K562 (cell line): ENCODE measurements around the gene SPTY2D1. TPM values are rescaled to one million over a fixed set of nuclear protein-coding genes. Genes with fewer than 3 reads are reported as not detected.

Source experiments
- ATAC-seq: fragments of 200-7000 bp; cut with Tn5 transposase; 3 replicates; pipeline ENCODE4 v1.9.1; 2020; ENCODE audit warnings: moderate library complexity
- BruUV-seq: library from RNA; stranded (reverse); fragments of 400-500 nt; replicated peaks from 2 replicates; lab custom pipeline; 2021; lab: Mats Ljungman, UMichigan
- CTCF ChIA-PET: fragments of 300-600 bp; formaldehyde crosslinking; extraction: SDS; loops from one replicate; lab custom pipeline; 2021; ENCODE audit warnings: low intra/inter-chr PET ratio; lab: Yijun Ruan, JAX
- POLR2A ChIA-PET: fragments of 300-600, 350-650 bp; sonication (Branson Sonifier 250); formaldehyde crosslinking; extraction: SDS; loops from one replicate; lab custom pipeline; 2021; ENCODE audit warnings: antibody characterized with exemption, inconsistent platforms; lab: Yijun Ruan, JAX
- DNase-seq, 4 experiments: peaks; one replicate each; pipeline versions ENCODE4 v3.0.0 to v3.0.0-alpha.2; 2011 to 2018; ENCODE audit warnings: low spot score in 3 of 4, mixed read lengths in 3 of 4; ENCODE audit errors: extremely low read depth in 1 of 4
- FAIRE-seq: peaks from 2 replicates; lab custom pipeline; 2011; peaks lifted over from hg19 to GRCh38; lab: Jason Lieb, UNC
- H2AFZ ChIP-seq: 2 replicates; pipeline ENCODE4 v1.6.0; 2011; ENCODE audit warnings: low read depth, low read length, control low read depth, inconsistent platforms
- H3K27ac ChIP-seq: fragments of 200-600 bp; 3 replicates; pipeline ENCODE4 v1.8.0; 2011; ENCODE audit warnings: low read depth, mild to moderate bottlenecking, control low read depth, inconsistent platforms, low read length, moderate library complexity, mixed read lengths; ENCODE audit errors: extremely low read depth
- H3K27me3 ChIP-seq, 2 experiments: fragments of 300-600 bp in 1 of 2; 2 replicates in 1 of 2; 3 replicates in 1 of 2; pipeline versions ENCODE4 v1.6.0 to v1.8.0; 2011; ENCODE audit warnings: inconsistent platforms in 2 of 2, low read length in 2 of 2, mild to moderate bottlenecking in 1 of 2, mixed read lengths in 1 of 2, moderate library complexity in 1 of 2; ENCODE audit not compliant: control insufficient read depth in 2 of 2, insufficient read depth in 2 of 2
- H3K36me3 ChIP-seq: fragments of 300-600 bp; 3 replicates; pipeline ENCODE4 v1.8.0; 2011; ENCODE audit warnings: mild to moderate bottlenecking, low read length, inconsistent platforms; ENCODE audit not compliant: control insufficient read depth, insufficient read depth
- H3K4me1 ChIP-seq, 2 experiments: fragments of 200-600 bp in 1 of 2; replicated peaks in 1 of 2; 2 replicates in 1 of 2; 3 replicates in 1 of 2; pipeline versions ENCODE4 v1.5.1 to v1.8.0; 2011; ENCODE audit warnings: inconsistent platforms in 2 of 2, low read length in 2 of 2, mild to moderate bottlenecking in 1 of 2, mixed read lengths in 1 of 2, moderate library complexity in 1 of 2; ENCODE audit not compliant: control insufficient read depth in 2 of 2, insufficient read depth in 2 of 2
- H3K4me2 ChIP-seq: 2 replicates; pipeline ENCODE4 v1.6.1; 2011; ENCODE audit warnings: low read length, control low read depth, inconsistent platforms, mixed read lengths; ENCODE audit not compliant: insufficient read depth
- H3K4me3 ChIP-seq: fragments of 200-600 bp; sonication (generic), shearing (Covaris generic); 2 replicates; pipeline ENCODE4 v1.5.1; 2016; ENCODE audit warnings: control low read depth, inconsistent platforms
- H3K79me2 ChIP-seq: fragments of 200-600 bp; 3 replicates; pipeline ENCODE4 v1.8.0; 2011; ENCODE audit warnings: low read length, inconsistent platforms; ENCODE audit not compliant: control insufficient read depth, insufficient read depth
- H3K9ac ChIP-seq, 2 experiments: 2 replicates each; pipeline versions ENCODE4 v1.6.0 to v1.6.1; 2011; ENCODE audit warnings: low read depth in 2 of 2, low read length in 2 of 2, control low read depth in 1 of 2, inconsistent platforms in 1 of 2, mild to moderate bottlenecking in 1 of 2, mixed read lengths in 1 of 2; ENCODE audit not compliant: insufficient read depth in 1 of 2
- H3K9me1 ChIP-seq: one replicate; pipeline ENCODE4 v1.6.0; 2011; ENCODE audit warnings: inconsistent platforms, mild to moderate bottlenecking, low read length, moderate library complexity; ENCODE audit not compliant: control insufficient read depth, insufficient read depth
- H3K9me3 ChIP-seq: replicated peaks from 2 replicates; pipeline ENCODE4 v1.5.1; 2011; ENCODE audit warnings: low read depth, low read length, inconsistent platforms; ENCODE audit not compliant: control insufficient read depth, insufficient read depth
- H4K20me1 ChIP-seq: replicated peaks from 2 replicates; pipeline ENCODE4 v1.6.1; 2011; ENCODE audit warnings: low read length, inconsistent platforms, mixed read lengths; ENCODE audit not compliant: control insufficient read depth, insufficient read depth
- CEBPB ChIP-seq: fragments of 450-650 bp; IDR thresholded peaks from 2 replicates; pipeline ENCODE4 v1.6.1; 2016; ENCODE audit warnings: missing genetic modification characterization, missing compliant biosample characterization
- ELF1 ChIP-seq: fragments of 200-800 bp; sonication (Bioruptor generic); IDR thresholded peaks from 2 replicates; pipeline ENCODE4 v1.6.1; 2016; ENCODE audit warnings: missing genetic modification characterization, missing compliant biosample characterization
- GTF2E2 ChIP-seq: fragments of 200-800 bp; sonication (Bioruptor generic); IDR thresholded peaks from 2 replicates; pipeline ENCODE4 v1.6.1; 2016; ENCODE audit warnings: missing genetic modification characterization, missing compliant biosample characterization
- HIVEP1 ChIP-seq: fragments of 250-450 bp; sonication (Bioruptor Pico); IDR thresholded peaks from 2 replicates; pipeline ENCODE4 v1.4.0; 2020; ENCODE audit warnings: mild to moderate bottlenecking
- KAT7 ChIP-seq: sonication (generic); formaldehyde crosslinking; IDR thresholded peaks from 2 replicates; pipeline ENCODE4 v1.8.0; 2022; ENCODE audit warnings: missing genetic modification reagents, mild to moderate bottlenecking, borderline replicate concordance
- KLF1 ChIP-seq: fragments of 450-650 bp; IDR thresholded peaks from 2 replicates; pipeline ENCODE4 v1.6.1; 2016; ENCODE audit warnings: missing genetic modification characterization, missing compliant biosample characterization
- MCM5 ChIP-seq: fragments of 450-650 bp; IDR thresholded peaks from 2 replicates; pipeline ENCODE4 v1.6.1; 2016; ENCODE audit warnings: low read depth
- NR2C2 ChIP-seq, 2 experiments: fragments of 200-800 bp in 1 of 2; sonication (Bioruptor generic) in 1 of 2; sonication (generic) in 1 of 2; formaldehyde crosslinking in 1 of 2; IDR thresholded peaks; 2 replicates each; pipeline versions ENCODE4 v1.6.1 to v1.8.0; 2016 to 2022; ENCODE audit warnings: mild to moderate bottlenecking in 1 of 2, missing compliant biosample characterization in 1 of 2, missing genetic modification characterization in 1 of 2, missing genetic modification reagents in 1 of 2
- POLR2AphosphoS2 ChIP-seq: IDR thresholded peaks from 2 replicates; pipeline ENCODE4 v1.6.1; 2012; ENCODE audit warnings: low read length, improper control_type of control experiment
- POLR2G ChIP-seq: fragments of 200-400 bp; formaldehyde crosslinking; IDR thresholded peaks from 2 replicates; pipeline ENCODE4 v1.6.1; 2017; ENCODE audit warnings: low read depth, mild to moderate bottlenecking, antibody characterized with exemption, low read length, moderate library complexity
- POLR2H ChIP-seq: IDR thresholded peaks from 2 replicates; pipeline ENCODE4 v1.6.1; 2016; ENCODE audit warnings: missing genetic modification characterization, low read depth, mild to moderate bottlenecking, control low read depth, missing compliant biosample characterization, moderate library complexity
- ZNF3 ChIP-seq: fragments of 250-450 bp; sonication (Bioruptor Pico); IDR thresholded peaks from 2 replicates; pipeline ENCODE4 v1.5.0; 2021; ENCODE audit warnings: mild to moderate bottlenecking, moderate library complexity
- ZNF696 ChIP-seq: fragments of 250-450 bp; sonication (Bioruptor Pico); conservative IDR thresholded peaks from 2 replicates; pipeline ENCODE4 v1.4.0; 2020; ENCODE audit warnings: mild to moderate bottlenecking, moderate library complexity
- WGBS: fragments of 100-300 bp; shearing (Covaris generic); methylation state at CpG from one replicate; pipeline ENCODE4 v1.1.6; 2016; ENCODE audit warnings: low coverage, mixed read lengths; ENCODE audit not compliant: insufficient coverage; ENCODE audit errors: missing lambda C conversion rate; 5-methylcytosine and 5-hydroxymethylcytosine counted together
- in situ Hi-C: fragments of 300-500 bp; cut with MboI; formaldehyde crosslinking; loops from 4 replicates; pipeline ENCODE4 v1.15.0; 2018; ENCODE audit warnings: inconsistent platforms, mixed read lengths
- intact Hi-C: fragments of 100-400 bp; cut with micrococcal nuclease; formaldehyde crosslinking; loops from 2 replicates; pipeline ENCODE4 v1.14.2; 2022
- polyA plus RNA-seq, 8 experiments: library from polyadenylated mRNA; depleted of rRNA in 4 of 8; stranded (reverse) in 5 of 8; unstranded in 3 of 8; fragments of >200 nt; fragmentation: Nextera tagmentation in 2 of 8; fragmentation: Illumina TruSeq in 1 of 8; extraction: Ambion mirVana in 2 of 8; extraction: Trizol in 1 of 8; gene quantifications; 2 replicates each; pipeline versions ENCODE4 v1.2.1 to v1.2.3, GENCODE V29; 2011 to 2014; ENCODE audit warnings: inconsistent platforms in 1 of 8, missing spikeins in 1 of 8
- total RNA-seq, 7 experiments: library from RNA; depleted of rRNA in 6 of 7; stranded (reverse); fragments of >200 nt in 6 of 7; fragmentation: Illumina TruSeq in 2 of 7; extraction: Trizol in 2 of 7; gene quantifications; 2 replicates each; pipeline versions ENCODE4 v1.2.1 to v1.2.3, GENCODE V29; 2011 to 2021; ENCODE audit warnings: low replicate concordance in 1 of 7
- TF ChIP-seq, protein P1 (sequence below): fragments of 250-450 bp; sonication (Bioruptor Pico); IDR thresholded peaks from 2 replicates; pipeline ENCODE4 v1.4.0; 2020; ENCODE audit warnings: mild to moderate bottlenecking
- TF ChIP-seq, protein P2 (sequence below): sonication (generic); formaldehyde crosslinking; IDR thresholded peaks from 2 replicates; pipeline ENCODE4 v1.8.0; 2023; ENCODE audit warnings: mild to moderate bottlenecking, missing genetic modification reagents
- TF ChIP-seq, protein P3 (sequence below): fragments of 450-650 bp; IDR thresholded peaks from 2 replicates; pipeline ENCODE4 v1.6.1; 2014; ENCODE audit warnings: low read depth, mild to moderate bottlenecking, moderate library complexity, borderline replicate concordance

The SPTY2D1 gene
- total and polyA plus RNA-seq, 9 of the 15 experiments (the other 6 are each of a cell fraction or from before 2014, with no cell fraction given): 3.2 to 32.1 (median 12.9) TPM

DNA sequence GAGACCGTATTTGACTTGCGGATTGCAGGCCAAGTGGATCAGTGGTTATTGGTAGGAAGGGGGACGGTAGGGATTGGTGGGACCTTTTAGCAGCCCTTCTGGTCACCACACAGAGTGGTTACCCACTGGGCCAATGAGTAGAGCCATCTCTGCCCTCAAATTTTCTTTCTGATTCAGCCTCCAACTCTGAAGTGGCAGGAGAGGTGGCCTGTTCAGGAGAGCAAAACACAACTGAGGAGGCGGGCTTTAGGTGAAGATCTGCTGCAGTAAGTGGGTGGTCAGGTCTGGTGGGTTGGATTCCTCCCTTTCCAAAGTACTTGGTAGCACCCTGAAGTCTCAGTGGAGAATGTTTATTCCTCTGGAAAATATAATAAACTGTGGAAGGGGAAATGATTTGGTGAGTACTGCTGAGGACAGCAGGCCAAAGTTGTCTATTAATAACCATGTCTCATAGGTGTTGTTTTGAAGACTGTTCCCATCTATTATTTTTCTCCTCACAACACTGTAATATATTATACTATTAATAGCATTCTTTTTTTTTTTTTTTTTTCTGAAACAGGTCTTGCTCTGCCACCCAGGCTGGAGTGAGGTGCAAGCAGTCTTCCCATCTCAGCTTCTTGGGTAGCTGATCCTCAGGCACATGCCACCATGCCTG lies 33.1 kb downstream of the SPTY2D1 start:
- no peak overlapping the region for H2AFZ ChIP-seq
- BruUV-seq: no TSS peak
- H4K20me1 ChIP-seq: no peaks in the 10 kb centered on the region
- in situ Hi-C loops: no loop called here
- H3K27ac ChIP-seq: no peak overlapping the region
- H3K9me3 ChIP-seq: no peaks in the 10 kb centered on the region
- no peak overlapping the region for H3K4me2 ChIP-seq
- no peak for ATAC-seq
- CTCF ChIA-PET: no interaction called here
- no peaks in the 10 kb centered on the region for H3K4me1 ChIP-seq
- FAIRE-seq: no peak
- no peaks in the 10 kb centered on the region for H3K9me1 ChIP-seq
- H3K27me3 ChIP-seq: no peaks in the 10 kb centered on the region
- WGBS: 83% methylated on average over 4 of the region's 4 CpGs
- DNase-seq: no peak
- H3K4me3 ChIP-seq: no peak overlapping the region
- peaks cover 16% of the 10 kb centered on the region; the same call in 2 of the 3 replicates for H3K36me3 ChIP-seq
- POLR2A ChIA-PET: interaction anchor here (0.5 to 1.4 kb wide), 2 partner anchors 13 to 31 kb away, joined by 3 to 4 read pairs; no protein-coding TSS in a partner anchor
- H3K9ac ChIP-seq: no peak overlapping the region
- intact Hi-C loops: no loop called here
- H3K79me2 ChIP-seq: no peaks in the 10 kb centered on the region
- TF ChIP-seq ZNF3 (CRISPR knock-in tag): no peak
- TF ChIP-seq KAT7 (CRISPR knock-in tag): no peak
- no peak for TF ChIP-seq MCM5
- TF ChIP-seq ELF1 (tag): no peak
- TF ChIP-seq KLF1 (tag): no peak
- TF ChIP-seq, protein P1, sequence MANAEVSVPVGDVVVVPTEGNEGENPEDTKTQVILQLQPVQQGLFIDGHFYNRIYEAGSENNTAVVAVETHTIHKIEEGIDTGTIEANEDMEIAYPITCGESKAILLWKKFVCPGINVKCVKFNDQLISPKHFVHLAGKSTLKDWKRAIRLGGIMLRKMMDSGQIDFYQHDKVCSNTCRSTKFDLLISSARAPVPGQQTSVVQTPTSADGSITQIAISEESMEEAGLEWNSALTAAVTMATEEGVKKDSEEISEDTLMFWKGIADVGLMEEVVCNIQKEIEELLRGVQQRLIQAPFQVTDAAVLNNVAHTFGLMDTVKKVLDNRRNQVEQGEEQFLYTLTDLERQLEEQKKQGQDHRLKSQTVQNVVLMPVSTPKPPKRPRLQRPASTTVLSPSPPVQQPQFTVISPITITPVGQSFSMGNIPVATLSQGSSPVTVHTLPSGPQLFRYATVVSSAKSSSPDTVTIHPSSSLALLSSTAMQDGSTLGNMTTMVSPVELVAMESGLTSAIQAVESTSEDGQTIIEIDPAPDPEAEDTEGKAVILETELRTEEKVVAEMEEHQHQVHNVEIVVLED: no peak
- no peak for TF ChIP-seq CEBPB (tag)
- TF ChIP-seq, protein P2, sequence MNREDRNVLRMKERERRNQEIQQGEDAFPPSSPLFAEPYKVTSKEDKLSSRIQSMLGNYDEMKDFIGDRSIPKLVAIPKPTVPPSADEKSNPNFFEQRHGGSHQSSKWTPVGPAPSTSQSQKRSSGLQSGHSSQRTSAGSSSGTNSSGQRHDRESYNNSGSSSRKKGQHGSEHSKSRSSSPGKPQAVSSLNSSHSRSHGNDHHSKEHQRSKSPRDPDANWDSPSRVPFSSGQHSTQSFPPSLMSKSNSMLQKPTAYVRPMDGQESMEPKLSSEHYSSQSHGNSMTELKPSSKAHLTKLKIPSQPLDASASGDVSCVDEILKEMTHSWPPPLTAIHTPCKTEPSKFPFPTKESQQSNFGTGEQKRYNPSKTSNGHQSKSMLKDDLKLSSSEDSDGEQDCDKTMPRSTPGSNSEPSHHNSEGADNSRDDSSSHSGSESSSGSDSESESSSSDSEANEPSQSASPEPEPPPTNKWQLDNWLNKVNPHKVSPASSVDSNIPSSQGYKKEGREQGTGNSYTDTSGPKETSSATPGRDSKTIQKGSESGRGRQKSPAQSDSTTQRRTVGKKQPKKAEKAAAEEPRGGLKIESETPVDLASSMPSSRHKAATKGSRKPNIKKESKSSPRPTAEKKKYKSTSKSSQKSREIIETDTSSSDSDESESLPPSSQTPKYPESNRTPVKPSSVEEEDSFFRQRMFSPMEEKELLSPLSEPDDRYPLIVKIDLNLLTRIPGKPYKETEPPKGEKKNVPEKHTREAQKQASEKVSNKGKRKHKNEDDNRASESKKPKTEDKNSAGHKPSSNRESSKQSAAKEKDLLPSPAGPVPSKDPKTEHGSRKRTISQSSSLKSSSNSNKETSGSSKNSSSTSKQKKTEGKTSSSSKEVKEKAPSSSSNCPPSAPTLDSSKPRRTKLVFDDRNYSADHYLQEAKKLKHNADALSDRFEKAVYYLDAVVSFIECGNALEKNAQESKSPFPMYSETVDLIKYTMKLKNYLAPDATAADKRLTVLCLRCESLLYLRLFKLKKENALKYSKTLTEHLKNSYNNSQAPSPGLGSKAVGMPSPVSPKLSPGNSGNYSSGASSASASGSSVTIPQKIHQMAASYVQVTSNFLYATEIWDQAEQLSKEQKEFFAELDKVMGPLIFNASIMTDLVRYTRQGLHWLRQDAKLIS (CRISPR knock-in tag): no peak
- TF ChIP-seq HIVEP1 (CRISPR knock-in tag): no peak
- TF ChIP-seq POLR2AphosphoS2: no peak
- TF ChIP-seq, protein P3, sequence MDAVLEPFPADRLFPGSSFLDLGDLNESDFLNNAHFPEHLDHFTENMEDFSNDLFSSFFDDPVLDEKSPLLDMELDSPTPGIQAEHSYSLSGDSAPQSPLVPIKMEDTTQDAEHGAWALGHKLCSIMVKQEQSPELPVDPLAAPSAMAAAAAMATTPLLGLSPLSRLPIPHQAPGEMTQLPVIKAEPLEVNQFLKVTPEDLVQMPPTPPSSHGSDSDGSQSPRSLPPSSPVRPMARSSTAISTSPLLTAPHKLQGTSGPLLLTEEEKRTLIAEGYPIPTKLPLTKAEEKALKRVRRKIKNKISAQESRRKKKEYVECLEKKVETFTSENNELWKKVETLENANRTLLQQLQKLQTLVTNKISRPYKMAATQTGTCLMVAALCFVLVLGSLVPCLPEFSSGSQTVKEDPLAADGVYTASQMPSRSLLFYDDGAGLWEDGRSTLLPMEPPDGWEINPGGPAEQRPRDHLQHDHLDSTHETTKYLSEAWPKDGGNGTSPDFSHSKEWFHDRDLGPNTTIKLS: no peak
- TF ChIP-seq POLR2H: no peak
- no peak for TF ChIP-seq ZNF696 (CRISPR knock-in tag)
- TF ChIP-seq GTF2E2 (tag): no peak
- TF ChIP-seq NR2C2 (CRISPR knock-in tag; IDR thresholded peaks at IDR 0.05): no peak
- no peak for TF ChIP-seq NR2C2 (tag; IDR thresholded peaks at IDR 0.05)
- no peak for TF ChIP-seq POLR2G
